Stimulated activated CD4-positive, alpha-beta T cell treated with anti-CD3 and anti-CD28 coated beads, Interleukin-4, amount 100 ng/mL, for 24 hours (primary cell): ENCODE data around the gene OR2G2.

Experiments
- DNase-seq: peaks from one replicate; pipeline ENCODE4 v3.0.0-alpha.2; 2020

OR2G2 gene

GRCh38 chr1:247588060-247588459 is at the start of gene OR2G2:
Gene OR2G2 (plus strand): TSS chr1:247588360. CDS start chr1:247588360, 0 bp downstream.
- no peak for DNase-seq

GRCh38 chr1:247538561-247538960 is 49.6 kb upstream of the OR2G2 start:
- DNase-seq = no peak

GRCh38 chr1:247539215-247539614 is 48.9 kb upstream of the OR2G2 start:
- DNase-seq = no peak

GRCh38 chr1:247540581-247540980 is 47.6 kb upstream of the OR2G2 start:
- DNase-seq = no peak

GRCh38 chr1:247542811-247543210 is 45.3 kb upstream of the OR2G2 start:
- DNase-seq = no peak

GRCh38 chr1:247548092-247548491 is 40.1 kb upstream of the OR2G2 start:
- DNase-seq = no peak

GRCh38 chr1:247548769-247549182 is 39.4 kb upstream of the OR2G2 start, which contains the start of gene GCSAML:
Gene GCSAML (plus strand): TSS chr1:247549134. CDS start chr1:247549192, 58 bp downstream.
- DNase-seq = no peak

- no peak for DNase-seq
These were observed 36.4 kb upstream of the OR2G2 start for GRCh38 chr1:247551721-247552120.

GRCh38 chr1:247552231-247552630 is 35.9 kb upstream of the OR2G2 start:
- no peak for DNase-seq

- DNase-seq = no peak
These were observed 30.1 kb upstream of the OR2G2 start for GRCh38 chr1:247557926-247558674.

GRCh38 chr1:247561711-247562110 is 26.4 kb upstream of the OR2G2 start:
- no peak for DNase-seq

GRCh38 chr1:247562198-247562597 is 26.0 kb upstream of the OR2G2 start:
- DNase-seq = no peak

- no peak for DNase-seq
These were observed 13.9 kb upstream of the OR2G2 start for GRCh38 chr1:247574236-247574635.

- DNase-seq = no peak
These were observed 13.5 kb upstream of the OR2G2 start for GRCh38 chr1:247574664-247575063.

GRCh38 chr1:247576514-247576913 is 11.6 kb upstream of the OR2G2 start:
- no peak for DNase-seq

- no peak for DNase-seq
These were observed 9.2 kb upstream of the OR2G2 start for GRCh38 chr1:247578946-247579460.

GRCh38 chr1:247605286-247605685 is 17.1 kb downstream of the OR2G2 start, which contains the start of gene OR2G3:
Gene OR2G3 (plus strand): TSS chr1:247605586. CDS start chr1:247605586, 0 bp downstream.
- DNase-seq = no peak

- DNase-seq = no peak
These were observed 25.2 kb downstream of the OR2G2 start for GRCh38 chr1:247613405-247613804.

- DNase-seq = no peak
These were observed 26.5 kb downstream of the OR2G2 start for GRCh38 chr1:247614625-247615024.

GRCh38 chr1:247627951-247628350 is 39.8 kb downstream of the OR2G2 start:
- DNase-seq = no peak

- DNase-seq = no peak
These were observed 49.9 kb downstream of the OR2G2 start for GRCh38 chr1:247638011-247638410.

GRCh38 chr1:247638781-247639180 is 50.6 kb downstream of the OR2G2 start:
- DNase-seq = no peak
